ENCODE data around the gene TMEM256.

- TF ChIP-seq CTCF (IDR thresholded peaks at IDR 0.05 in 2 of 3, conservative IDR thresholded peaks at IDR 0.05 in 1 of 3; ENCODE audit: insufficient read depth in 2 of 3, low read depth in 1 of 3, low read length in 3 of 3) (no peak), RBM39 (optimal IDR thresholded peaks at IDR 0.05; ENCODE audit: low read depth, low read length) (no peak), ATF6 (CRISPR knock-in tag; IDR thresholded peaks at IDR 0.05) (no peak), ZNF224 (CRISPR knock-in tag; IDR thresholded peaks at IDR 0.05) (no peak), ZFX (CRISPR knock-in tag; IDR thresholded peaks at IDR 0.05) (no peak), TGIF2 (CRISPR knock-in tag; IDR thresholded peaks at IDR 0.05) (no peak), REST (IDR thresholded peaks at IDR 0.05; ENCODE audit: borderline replicate concordance) (no peak), REST (CRISPR knock-in tag; IDR thresholded peaks at IDR 0.05; ENCODE audit: low read depth) (no peak), IRF2 (CRISPR knock-in tag; IDR thresholded peaks at IDR 0.05) (no peak), RCOR1 (IDR thresholded peaks at IDR 0.05; ENCODE audit: borderline replicate concordance in 1 of 2, low read depth in 2 of 2, low read length in 2 of 2) (no peak), UBTF (IDR thresholded peaks at IDR 0.05; ENCODE audit: borderline replicate concordance in 1 of 2, low read depth in 2 of 2, low read length in 2 of 2) (no peak), SFPQ (IDR thresholded peaks at IDR 0.05; ENCODE audit: low read depth, low read length) (no peak), POLR2AphosphoS5 (IDR thresholded peaks at IDR 0.05; ENCODE audit: control insufficient read depth, insufficient read depth, low read depth, low read length) (no peak), HMBOX1 (IDR thresholded peaks at IDR 0.05) (no peak)
Measured at GRCh38 chr17:7369825-7370224, 34.1 kb downstream of the TMEM256 start.
